ENCODE data around the gene GRM3. TPM values are rescaled to one million over a fixed set of nuclear protein-coding genes. Genes with fewer than 3 reads are reported as not detected.

GRM3 gene
- total and polyA plus RNA-seq, 2 of the 4 experiments (the other 2 are of a cell fraction) = not detected

DNA sequence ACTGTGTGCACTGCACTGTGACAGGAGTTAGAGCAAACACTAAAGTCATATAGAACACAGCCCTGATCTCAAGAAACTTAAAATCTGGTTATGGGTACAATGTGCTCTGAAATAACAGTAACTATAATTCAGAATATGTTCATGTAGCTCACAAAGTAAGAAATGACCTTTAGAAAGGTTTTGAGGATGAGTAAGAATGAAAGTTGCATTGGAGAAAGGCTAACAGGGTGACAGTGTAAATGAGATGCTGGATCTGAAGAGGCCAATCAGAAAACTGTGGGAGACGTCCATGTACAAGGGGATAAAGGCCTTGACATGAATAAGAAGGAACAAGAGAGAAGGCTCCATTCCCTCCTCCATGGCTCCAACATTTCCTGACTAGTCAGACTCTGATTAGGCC is 124.7 kb downstream of the GRM3 start:
- TF ChIP-seq NFE2L2 (IDR thresholded peaks at IDR 0.05; ENCODE audit: low read depth, low read length) = no peak
- no peak for TF ChIP-seq RCOR1 (IDR thresholded peaks at IDR 0.05; ENCODE audit: insufficient replicate concordance, low read length)
- TF ChIP-seq BHLHE40 (IDR thresholded peaks at IDR 0.05; ENCODE audit: low read depth, low read length) = no peak
- dilution Hi-C loops (cut with HindIII; ENCODE audit: low sequenced_read_pairs, unreplicated experiment) = no loop called here
- H2BK20ac ChIP-seq (ENCODE audit: low read depth, low read length) = no peak overlapping the region
- no peak overlapping the region for H3K9ac ChIP-seq (ENCODE audit: low read depth, low read length)
- no TSS peak for BruUV-seq (replicated peaks)
- in situ Hi-C loops (cut with MboI; ENCODE audit: low sequenced_read_pairs) = no loop called here
- H3K27ac ChIP-seq (ENCODE audit: insufficient read depth, low read length) = no peak overlapping the region
- no peak overlapping the region for H3K4me2 ChIP-seq (ENCODE audit: low read depth, low read length)
- no peak overlapping the region for H2AK9ac ChIP-seq (replicated peaks; ENCODE audit: low read depth, low read length, poor library complexity)
- H3K4me3 ChIP-seq (ENCODE audit: insufficient read depth, low read depth, low read length) = no peak overlapping the region
- H3K36me3 ChIP-seq (ENCODE audit: control insufficient read depth, insufficient read depth, low read length) = no peaks in the 10 kb centered on the region
- no peak overlapping the region for H2AFZ ChIP-seq (replicated peaks; ENCODE audit: low read length, poor library complexity)
- WGBS, 2 experiments (ENCODE audit: extremely low coverage in 2 of 2, insufficient read length in 1 of 2) = no CpG with 5 or more reads among the region's 1 CpG
- H4K20me1 ChIP-seq (ENCODE audit: insufficient read depth, low read length) = no peaks in the 10 kb centered on the region
- ATAC-seq (ENCODE audit: low read depth) (no peak), DNase-seq (no peak)
- H2BK15ac ChIP-seq (ENCODE audit: low read depth, low read length) = no peak overlapping the region
- intact Hi-C loops (cut with micrococcal nuclease) = no loop called here
- H3K56ac ChIP-seq (ENCODE audit: extremely low read depth, insufficient read depth, low read length) = no peak overlapping the region
- H3K4ac ChIP-seq (ENCODE audit: low read depth, low read length) = no peak overlapping the region
- no peak overlapping the region for H4K5ac ChIP-seq (ENCODE audit: low read depth, low read length)
- H3K27me3 ChIP-seq (ENCODE audit: control insufficient read depth, insufficient read depth, low read length) = no peaks in the 10 kb centered on the region
- ChIA-PET CTCF (no interaction called here), POLR2A (ENCODE audit: unreplicated experiment) (no interaction called here)
- no peaks in the 10 kb centered on the region for H3K79me1 ChIP-seq (ENCODE audit: low read depth in 1 of 2, low read length in 2 of 2)
- H3K9me3 ChIP-seq (ENCODE audit: control insufficient read depth, insufficient read depth, low read length) = peaks cover 7% of the 10 kb centered on the region
- no peak overlapping the region for H2BK5ac ChIP-seq (ENCODE audit: low read depth, low read length, poor library complexity, severe bottlenecking)
- no peak overlapping the region for H2BK120ac ChIP-seq (ENCODE audit: low read depth, low read length)
- no peak overlapping the region for H3K23ac ChIP-seq (ENCODE audit: low read depth, low read length)
- H4K91ac ChIP-seq (ENCODE audit: insufficient read depth, low read depth, low read length) = no peak overlapping the region
- H3K18ac ChIP-seq (ENCODE audit: low read depth, low read length) = no peak overlapping the region
- no peaks in the 10 kb centered on the region for H3K4me1 ChIP-seq (ENCODE audit: control insufficient read depth, insufficient read depth, low read length)
- H3K14ac ChIP-seq (replicated peaks; ENCODE audit: low read depth, low read length) = no peak overlapping the region
- no peak overlapping the region for H4K8ac ChIP-seq (ENCODE audit: low read depth in 2 of 2, low read length in 2 of 2)
- no peak overlapping the region for H2AK5ac ChIP-seq (ENCODE audit: low read depth, low read length)
- H3K9me1 ChIP-seq (ENCODE audit: insufficient read depth, low read length) = no peaks in the 10 kb centered on the region
